ENCODE results near the gene MAP4K1.
"Not testable (repeated sequence)": the region's sequence is repeated elsewhere in the genome, so short reads cannot be mapped to it uniquely, and the experiment has no call there.

MAP4K1 gene

GRCh38 chr19:38619361-38620174 is 1.8 kb upstream of the MAP4K1 start:
- DNase-seq, result no peak

- peak; percentile 62 for DNase-seq
Measured at GRCh38 chr19:38618590-38619360, 1.0 kb upstream of the MAP4K1 start, which contains the start of gene EIF3K. TSS of gene EIF3K (plus strand) at chr19:38619188. CDS start at chr19:38619269, 81 bp downstream.

- no peak for DNase-seq
Measured at GRCh38 chr19:38617283-38617763, 430 bp downstream of the MAP4K1 start.

GRCh38 chr19:38616265-38616664 is 1.5 kb downstream of the MAP4K1 start:
- no peak for DNase-seq

GRCh38 chr19:38615007-38615581 is 2.7 kb downstream of the MAP4K1 start:
- no peak for DNase-seq

- no peak for DNase-seq
Measured at GRCh38 chr19:38614289-38614688, 3.5 kb downstream of the MAP4K1 start.

GRCh38 chr19:38606131-38606530 is 11.6 kb downstream of the MAP4K1 start:
- DNase-seq, result no peak

GRCh38 chr19:38602856-38603255 is 14.9 kb downstream of the MAP4K1 start:
- not testable (repeated sequence) for DNase-seq

- DNase-seq, result no peak
Measured at GRCh38 chr19:38599722-38600121, 18.0 kb downstream of the MAP4K1 start.

GRCh38 chr19:38597075-38597474 is 20.7 kb downstream of the MAP4K1 start:
- DNase-seq, result no peak

- no peak for DNase-seq
Measured at GRCh38 chr19:38596057-38596981, 21.4 kb downstream of the MAP4K1 start.

GRCh38 chr19:38592940-38593339 is 24.8 kb downstream of the MAP4K1 start:
- no peak for DNase-seq

- no peak for DNase-seq
Measured at GRCh38 chr19:38588041-38588440, 29.7 kb downstream of the MAP4K1 start.

GRCh38 chr19:38587562-38587961 is 30.2 kb downstream of the MAP4K1 start:
- no peak for DNase-seq

- DNase-seq, result no peak
Measured at GRCh38 chr19:38583985-38584305, 33.8 kb downstream of the MAP4K1 start.

GRCh38 chr19:38583219-38583984 is 34.4 kb downstream of the MAP4K1 start:
- DNase-seq, result no peak

GRCh38 chr19:38580080-38580479 is 37.7 kb downstream of the MAP4K1 start:
- no peak for DNase-seq

GRCh38 chr19:38579304-38579703 is 38.4 kb downstream of the MAP4K1 start:
- not testable (repeated sequence) for DNase-seq

- DNase-seq, result no peak
Measured at GRCh38 chr19:38577826-38578225, 39.9 kb downstream of the MAP4K1 start.

GRCh38 chr19:38571682-38572081 is 46.1 kb downstream of the MAP4K1 start:
- DNase-seq, result no peak

- DNase-seq, result no peak
Measured at GRCh38 chr19:38569368-38569983, 48.3 kb downstream of the MAP4K1 start.
